Measurements from ENCODE around the gene LCN10.

DNA sequence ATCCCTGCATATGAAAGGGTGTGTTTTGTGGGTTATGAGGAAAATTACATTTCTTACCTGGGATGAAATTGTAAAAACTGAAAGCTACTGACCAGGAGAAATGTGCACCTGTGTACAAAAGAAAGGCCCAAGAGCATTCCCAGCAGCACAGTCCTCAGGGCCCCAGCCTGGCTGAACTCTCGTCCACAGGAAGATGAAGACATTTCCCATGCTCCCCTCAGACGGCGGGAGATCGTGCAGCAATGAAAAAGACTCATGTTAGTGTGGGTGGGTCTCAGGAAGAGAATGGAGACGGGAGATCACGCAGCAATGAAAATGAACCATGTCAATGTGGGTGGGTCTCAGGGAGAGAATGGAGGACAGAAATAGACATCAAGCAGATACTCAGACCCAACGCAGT is 34.2 kb upstream of the LCN10 start:
- TF ChIP-seq POLR2A (IDR thresholded peaks at IDR 0.05) = no peak
- TF ChIP-seq, protein P1, sequence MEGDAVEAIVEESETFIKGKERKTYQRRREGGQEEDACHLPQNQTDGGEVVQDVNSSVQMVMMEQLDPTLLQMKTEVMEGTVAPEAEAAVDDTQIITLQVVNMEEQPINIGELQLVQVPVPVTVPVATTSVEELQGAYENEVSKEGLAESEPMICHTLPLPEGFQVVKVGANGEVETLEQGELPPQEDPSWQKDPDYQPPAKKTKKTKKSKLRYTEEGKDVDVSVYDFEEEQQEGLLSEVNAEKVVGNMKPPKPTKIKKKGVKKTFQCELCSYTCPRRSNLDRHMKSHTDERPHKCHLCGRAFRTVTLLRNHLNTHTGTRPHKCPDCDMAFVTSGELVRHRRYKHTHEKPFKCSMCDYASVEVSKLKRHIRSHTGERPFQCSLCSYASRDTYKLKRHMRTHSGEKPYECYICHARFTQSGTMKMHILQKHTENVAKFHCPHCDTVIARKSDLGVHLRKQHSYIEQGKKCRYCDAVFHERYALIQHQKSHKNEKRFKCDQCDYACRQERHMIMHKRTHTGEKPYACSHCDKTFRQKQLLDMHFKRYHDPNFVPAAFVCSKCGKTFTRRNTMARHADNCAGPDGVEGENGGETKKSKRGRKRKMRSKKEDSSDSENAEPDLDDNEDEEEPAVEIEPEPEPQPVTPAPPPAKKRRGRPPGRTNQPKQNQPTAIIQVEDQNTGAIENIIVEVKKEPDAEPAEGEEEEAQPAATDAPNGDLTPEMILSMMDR (IDR thresholded peaks at IDR 0.05) = no peak
- TF ChIP-seq POLR2AphosphoS5 (IDR thresholded peaks at IDR 0.05) = no peak

Data from upper lobe of left lung (tissue), 4 donors.